OCI-LY1 (cell line): ENCODE data around the gene AMDHD2.

Experiments used
- H2AFZ ChIP-seq: fragments of 200-600 bp; sonication (generic), shearing (Covaris generic); 2 replicates; pipeline ENCODE4 v1.6.0; 2014; ENCODE audit warnings: antibody characterized with exemption, mild to moderate bottlenecking, low read length
- H3F3A ChIP-seq: fragments of 200-600 bp; sonication (generic), shearing (Covaris generic); 2 replicates; pipeline ENCODE4 v1.6.0; 2014; ENCODE audit warnings: mild to moderate bottlenecking, antibody characterized with exemption, low read length, moderate library complexity; ENCODE audit not compliant: insufficient read depth
- H3K27ac ChIP-seq: fragments of 200-600 bp; sonication (generic); 2 replicates; pipeline ENCODE4 v1.5.1; 2014; ENCODE audit warnings: low read length, mixed run types, mild to moderate bottlenecking, low read depth; ENCODE audit not compliant: poor library complexity, severe bottlenecking
- H3K27me3 ChIP-seq: fragments of 200-600 bp; sonication (generic); 2 replicates; pipeline ENCODE4 v1.6.0; 2014; ENCODE audit warnings: antibody characterized with exemption, mild to moderate bottlenecking, low read length, moderate library complexity; ENCODE audit not compliant: insufficient read depth
- H3K36me3 ChIP-seq: fragments of 200-600 bp; sonication (generic); 2 replicates; pipeline ENCODE4 v1.6.1; 2014; ENCODE audit warnings: mild to moderate bottlenecking, antibody characterized with exemption, low read length, moderate library complexity, mixed read lengths; ENCODE audit not compliant: insufficient read depth
- H3K4me1 ChIP-seq: fragments of 200-600 bp; sonication (generic); 2 replicates; pipeline ENCODE4 v1.5.1; 2014; ENCODE audit warnings: mild to moderate bottlenecking, low read length, moderate library complexity; ENCODE audit not compliant: insufficient read depth, severe bottlenecking
- H3K4me2 ChIP-seq: fragments of 200-600 bp; sonication (generic), shearing (Covaris generic); 2 replicates; pipeline ENCODE4 v1.6.1; 2014; ENCODE audit warnings: low read length
- H3K4me3 ChIP-seq: fragments of 200-600 bp; sonication (generic); 2 replicates; pipeline ENCODE4 v1.5.1; 2014; ENCODE audit warnings: low read length, low read depth, mild to moderate bottlenecking, mixed read lengths; ENCODE audit not compliant: poor library complexity, severe bottlenecking
- H3K79me2 ChIP-seq: fragments of 200-600 bp; shearing (Covaris generic); 2 replicates; pipeline ENCODE4 v1.6.1; 2016; ENCODE audit warnings: mixed run types, low read length, mixed read lengths; ENCODE audit not compliant: insufficient read depth
- H3K9ac ChIP-seq: fragments of 200-600 bp; sonication (generic), shearing (Covaris generic); 2 replicates; pipeline ENCODE4 v1.6.1; 2014; ENCODE audit warnings: mild to moderate bottlenecking, low read length, mixed read lengths
- H3K9me2 ChIP-seq: fragments of 200-600 bp; sonication (generic), shearing (Covaris generic); 2 replicates; pipeline ENCODE4 v1.6.1; 2014; ENCODE audit warnings: low read depth, mild to moderate bottlenecking, low read length, mixed read lengths
- H3K9me3 ChIP-seq: fragments of 200-600 bp; shearing (Covaris generic); 2 replicates; pipeline ENCODE4 v1.6.1; 2014; ENCODE audit warnings: low read length, mixed read lengths
- H4K20me1 ChIP-seq: fragments of 200-600 bp; sonication (generic), shearing (Covaris generic); 2 replicates; pipeline ENCODE4 v1.6.0; 2016; ENCODE audit warnings: mild to moderate bottlenecking, low read length; ENCODE audit not compliant: insufficient read depth
- EZH2 ChIP-seq: fragments of 200-600 bp; sonication (generic), shearing (Covaris generic); IDR thresholded peaks from 2 replicates; pipeline ENCODE4 v1.8.0; 2017; ENCODE audit warnings: borderline replicate concordance, mixed run types, mild to moderate bottlenecking, antibody characterized with exemption, low read length, moderate library complexity, mixed read lengths
- TF ChIP-seq, protein P1 (sequence below): fragments of 200-600 bp; sonication (generic), shearing (Covaris generic); IDR thresholded peaks from 2 replicates; pipeline ENCODE4 v1.5.1; 2017; ENCODE audit warnings: mild to moderate bottlenecking, antibody characterized with exemption, low read length, moderate library complexity, mixed read lengths

AMDHD2 gene

GRCh38 chr16:2498531-2499253, 21.5 kb upstream of the AMDHD2 start:
- TF ChIP-seq, protein P1, sequence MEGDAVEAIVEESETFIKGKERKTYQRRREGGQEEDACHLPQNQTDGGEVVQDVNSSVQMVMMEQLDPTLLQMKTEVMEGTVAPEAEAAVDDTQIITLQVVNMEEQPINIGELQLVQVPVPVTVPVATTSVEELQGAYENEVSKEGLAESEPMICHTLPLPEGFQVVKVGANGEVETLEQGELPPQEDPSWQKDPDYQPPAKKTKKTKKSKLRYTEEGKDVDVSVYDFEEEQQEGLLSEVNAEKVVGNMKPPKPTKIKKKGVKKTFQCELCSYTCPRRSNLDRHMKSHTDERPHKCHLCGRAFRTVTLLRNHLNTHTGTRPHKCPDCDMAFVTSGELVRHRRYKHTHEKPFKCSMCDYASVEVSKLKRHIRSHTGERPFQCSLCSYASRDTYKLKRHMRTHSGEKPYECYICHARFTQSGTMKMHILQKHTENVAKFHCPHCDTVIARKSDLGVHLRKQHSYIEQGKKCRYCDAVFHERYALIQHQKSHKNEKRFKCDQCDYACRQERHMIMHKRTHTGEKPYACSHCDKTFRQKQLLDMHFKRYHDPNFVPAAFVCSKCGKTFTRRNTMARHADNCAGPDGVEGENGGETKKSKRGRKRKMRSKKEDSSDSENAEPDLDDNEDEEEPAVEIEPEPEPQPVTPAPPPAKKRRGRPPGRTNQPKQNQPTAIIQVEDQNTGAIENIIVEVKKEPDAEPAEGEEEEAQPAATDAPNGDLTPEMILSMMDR, result no peak
- no peak for TF ChIP-seq EZH2

GRCh38 chr16:2499454-2499853, 20.7 kb upstream of the AMDHD2 start:
- Histone ChIP-seq H3K4me1 (peaks cover 14% of the 10 kb centered on the region), H3K27ac (no peak overlapping the region), H3F3A (no peaks in the 10 kb centered on the region), H3K9ac (no peak overlapping the region), H4K20me1 (no peaks in the 10 kb centered on the region), H3K9me3 (no peaks in the 10 kb centered on the region), H2AFZ (no peak overlapping the region), H3K27me3 (no peaks in the 10 kb centered on the region), H3K9me2 (no peaks in the 10 kb centered on the region), H3K4me2 (no peak overlapping the region), H3K79me2 (no peaks in the 10 kb centered on the region), H3K36me3 (no peaks in the 10 kb centered on the region), H3K4me3 (no peak overlapping the region)
- TF ChIP-seq, protein P1, result no peak
- TF ChIP-seq EZH2, result no peak

More at GRCh38 chr16:2498531-2499253, 21.5 kb upstream of the AMDHD2 start:
- no peaks in the 10 kb centered on the region for H3K79me2 ChIP-seq
- no peaks in the 10 kb centered on the region for H3F3A ChIP-seq
- H3K9me2 ChIP-seq, result no peaks in the 10 kb centered on the region
- H3K27me3 ChIP-seq, result no peaks in the 10 kb centered on the region
- H3K4me1 ChIP-seq, result peaks cover 8% of the 10 kb centered on the region
- H3K27ac ChIP-seq, result no peak overlapping the region
- H3K9ac ChIP-seq, result no peak overlapping the region
- H3K36me3 ChIP-seq, result no peaks in the 10 kb centered on the region
- no peaks in the 10 kb centered on the region for H4K20me1 ChIP-seq
- no peak overlapping the region for H3K4me3 ChIP-seq
- H3K4me2 ChIP-seq, result no peak overlapping the region
- no peak overlapping the region for H2AFZ ChIP-seq
- H3K9me3 ChIP-seq, result no peaks in the 10 kb centered on the region

GRCh38 chr16:2499890-2500429, 20.2 kb upstream of the AMDHD2 start:
- TF ChIP-seq, protein P1, result no peak
- TF ChIP-seq EZH2, result no peak
- H2AFZ ChIP-seq, result no peak overlapping the region
- H3K27ac ChIP-seq, result no peak overlapping the region
- no peaks in the 10 kb centered on the region for H3K9me3 ChIP-seq
- H3K9ac ChIP-seq, result no peak overlapping the region
- H3K79me2 ChIP-seq, result no peaks in the 10 kb centered on the region
- H3K4me3 ChIP-seq, result no peak overlapping the region
- H3K27me3 ChIP-seq, result no peaks in the 10 kb centered on the region
- no peak overlapping the region for H3K4me2 ChIP-seq
- no peaks in the 10 kb centered on the region for H4K20me1 ChIP-seq
- H3K36me3 ChIP-seq, result no peaks in the 10 kb centered on the region
- H3K9me2 ChIP-seq, result no peaks in the 10 kb centered on the region
- no peaks in the 10 kb centered on the region for H3F3A ChIP-seq
- H3K4me1 ChIP-seq, result peaks cover 14% of the 10 kb centered on the region
